ENCODE measurements around the gene TBCK. TPM values are rescaled to one million over a fixed set of nuclear protein-coding genes. Genes with fewer than 3 reads are reported as not detected.

The TBCK gene
- total RNA-seq, 1 donor from 2014 or later: 16.3 TPM

- H3K36me3 ChIP-seq (ENCODE audit: control insufficient read depth, insufficient read depth, low read length): peaks cover 1% of the 10 kb centered on the region
- FAIRE-seq: no peak
- H3K4me3 ChIP-seq (ENCODE audit: low read depth, low read length): no peak overlapping the region
- no peak for TF ChIP-seq CTCF (IDR thresholded peaks at IDR 0.05; ENCODE audit: insufficient read depth, low read length, severe bottlenecking)
- no peak for DNase-seq (ENCODE audit: low read depth)
- H3K27me3 ChIP-seq (ENCODE audit: control insufficient read depth, insufficient read depth, low read length): no peaks in the 10 kb centered on the region
These were observed 60.8 kb downstream of the TBCK start for GRCh38 chr4:106255195-106255594.

- DNase-seq (ENCODE audit: low read depth) (no peak), FAIRE-seq (no peak)
- Histone ChIP-seq H3K4me3 (ENCODE audit: low read depth, low read length) (no peak overlapping the region), H3K27me3 (ENCODE audit: control insufficient read depth, insufficient read depth, low read length) (no peaks in the 10 kb centered on the region), H3K36me3 (ENCODE audit: control insufficient read depth, insufficient read depth, low read length) (peaks cover 1% of the 10 kb centered on the region)
- TF ChIP-seq CTCF (IDR thresholded peaks at IDR 0.05; ENCODE audit: insufficient read depth, low read length, severe bottlenecking): no peak
These were observed 62.5 kb downstream of the TBCK start for GRCh38 chr4:106253364-106254129.

- H3K4me3 ChIP-seq (ENCODE audit: low read depth, low read length): no peak overlapping the region
- FAIRE-seq: no peak
- H3K36me3 ChIP-seq (ENCODE audit: control insufficient read depth, insufficient read depth, low read length): no peaks in the 10 kb centered on the region
- DNase-seq (ENCODE audit: low read depth): peak; percentile 36
- TF ChIP-seq CTCF (IDR thresholded peaks at IDR 0.05; ENCODE audit: insufficient read depth, low read length, severe bottlenecking): no peak
- no peaks in the 10 kb centered on the region for H3K27me3 ChIP-seq (ENCODE audit: control insufficient read depth, insufficient read depth, low read length)
These were observed 68.4 kb downstream of the TBCK start for GRCh38 chr4:106247600-106247999.

- Histone ChIP-seq H3K4me3 (ENCODE audit: low read depth, low read length) (no peak overlapping the region), H3K36me3 (ENCODE audit: control insufficient read depth, insufficient read depth, low read length) (no peaks in the 10 kb centered on the region), H3K27me3 (ENCODE audit: control insufficient read depth, insufficient read depth, low read length) (no peaks in the 10 kb centered on the region)
- DNase-seq (ENCODE audit: low read depth) (peak; percentile 75), FAIRE-seq (no peak)
- TF ChIP-seq CTCF (IDR thresholded peaks at IDR 0.05; ENCODE audit: insufficient read depth, low read length, severe bottlenecking): no peak
These were observed 69.6 kb downstream of the TBCK start for GRCh38 chr4:106246441-106246840.

- Histone ChIP-seq H3K36me3 (ENCODE audit: control insufficient read depth, insufficient read depth, low read length) (no peaks in the 10 kb centered on the region), H3K27me3 (ENCODE audit: control insufficient read depth, insufficient read depth, low read length) (no peaks in the 10 kb centered on the region), H3K4me3 (ENCODE audit: low read depth, low read length) (no peak overlapping the region)
- no peak for FAIRE-seq
- DNase-seq (ENCODE audit: low read depth): peak; percentile 91
- TF ChIP-seq CTCF (IDR thresholded peaks at IDR 0.05; ENCODE audit: insufficient read depth, low read length, severe bottlenecking): no peak
These were observed 70.8 kb downstream of the TBCK start for GRCh38 chr4:106245176-106245575.

- H3K27me3 ChIP-seq (ENCODE audit: control insufficient read depth, insufficient read depth, low read length): no peaks in the 10 kb centered on the region
- no peaks in the 10 kb centered on the region for H3K36me3 ChIP-seq (ENCODE audit: control insufficient read depth, insufficient read depth, low read length)
- no peak overlapping the region for H3K4me3 ChIP-seq (ENCODE audit: low read depth, low read length)
- FAIRE-seq (no peak), DNase-seq (ENCODE audit: low read depth) (no peak)
- TF ChIP-seq CTCF (IDR thresholded peaks at IDR 0.05; ENCODE audit: insufficient read depth, low read length, severe bottlenecking): no peak
These were observed 75.3 kb downstream of the TBCK start for GRCh38 chr4:106240699-106241098.

Data from bronchial epithelial cell (primary cell).